Effector memory CD4-positive, alpha-beta T cell (primary cell): Measurements from ENCODE around the gene RET.

Experiments used
- DNase-seq, 3 donors: peaks; one replicate each; pipeline ENCODE4 v3.0.0-alpha.2; 2020
- H3K27ac ChIP-seq: 2 replicates; pipeline ENCODE4 v1.7.0; 2013; ENCODE audit warnings: mild to moderate bottlenecking, low read length, moderate library complexity; ENCODE audit not compliant: insufficient read depth, poor library complexity, severe bottlenecking
- H3K27me3 ChIP-seq: replicated peaks from 2 replicates; pipeline ENCODE4 v1.7.0; 2013; ENCODE audit warnings: mild to moderate bottlenecking, low read length; ENCODE audit not compliant: insufficient read depth, control insufficient read depth, poor library complexity, severe bottlenecking
- H3K36me3 ChIP-seq: 2 replicates; pipeline ENCODE4 v1.7.0; 2013; ENCODE audit warnings: mild to moderate bottlenecking, low read length, moderate library complexity; ENCODE audit not compliant: control insufficient read depth, insufficient read depth
- H3K4me1 ChIP-seq: 2 replicates; pipeline ENCODE4 v1.7.0; 2013; ENCODE audit warnings: low read length, mild to moderate bottlenecking; ENCODE audit not compliant: control insufficient read depth, insufficient read depth, poor library complexity, severe bottlenecking
- H3K4me3 ChIP-seq: 2 replicates; pipeline ENCODE4 v1.7.0; 2013; ENCODE audit warnings: low read length, low read depth, mild to moderate bottlenecking; ENCODE audit not compliant: insufficient read depth, poor library complexity, severe bottlenecking
- H3K9me3 ChIP-seq: 2 replicates; pipeline ENCODE4 v1.7.0; 2013; ENCODE audit warnings: mild to moderate bottlenecking, low read length, moderate library complexity; ENCODE audit not compliant: control insufficient read depth

The RET gene

GRCh38 chr10:43055217-43055616, 21.7 kb upstream of the RET start:
- Histone ChIP-seq H3K9me3 (no peaks in the 10 kb centered on the region), H3K36me3 (no peaks in the 10 kb centered on the region), H3K27ac (no peak overlapping the region), H3K4me3 (no peak overlapping the region), H3K27me3 (no peaks in the 10 kb centered on the region), H3K4me1 (no peaks in the 10 kb centered on the region)
- no peak for DNase-seq

DNA sequence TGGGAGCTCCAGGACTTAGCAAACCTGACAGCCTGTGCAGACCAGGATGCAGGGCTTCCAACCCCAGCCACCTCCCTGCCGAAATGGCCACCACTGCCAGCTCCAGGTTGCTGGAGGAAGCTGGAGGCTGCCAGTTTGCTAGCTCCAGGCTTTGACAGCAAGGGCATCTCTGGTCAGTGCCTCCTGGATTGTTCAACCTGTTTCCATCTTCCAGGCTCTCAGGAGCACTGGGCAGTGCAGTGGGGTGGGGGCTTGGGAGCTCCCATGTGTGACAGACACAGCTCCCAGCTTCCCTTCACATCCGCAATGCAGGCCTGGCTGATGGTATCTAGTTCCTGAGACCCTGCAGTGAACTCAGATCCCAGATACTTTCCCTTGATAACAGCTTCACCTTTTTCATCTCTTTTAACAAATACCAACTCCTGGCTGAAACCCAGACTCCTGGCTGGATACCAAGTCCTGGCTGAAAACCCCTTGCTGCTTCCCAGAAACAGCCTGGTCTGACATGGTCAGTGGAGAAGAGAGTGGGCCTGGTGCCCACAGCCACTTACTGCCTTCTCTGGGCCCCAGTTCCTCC, 20.8 kb upstream of the RET start:
- H3K27ac ChIP-seq = no peak overlapping the region
- no peaks in the 10 kb centered on the region for H3K4me1 ChIP-seq
- no peaks in the 10 kb centered on the region for H3K27me3 ChIP-seq
- H3K9me3 ChIP-seq = no peaks in the 10 kb centered on the region
- H3K4me3 ChIP-seq = no peak overlapping the region
- H3K36me3 ChIP-seq = no peaks in the 10 kb centered on the region
- no peak for DNase-seq

- H3K9me3 ChIP-seq = no peaks in the 10 kb centered on the region
- no peak overlapping the region for H3K27ac ChIP-seq
- no peaks in the 10 kb centered on the region for H3K27me3 ChIP-seq
- H3K36me3 ChIP-seq = no peaks in the 10 kb centered on the region
- DNase-seq = no peak
- no peak overlapping the region for H3K4me3 ChIP-seq
- no peaks in the 10 kb centered on the region for H3K4me1 ChIP-seq
These were observed 20.3 kb upstream of the RET start for GRCh38 chr10:43056568-43057011.

- Histone ChIP-seq H3K27me3 (no peaks in the 10 kb centered on the region), H3K9me3 (no peaks in the 10 kb centered on the region), H3K27ac (no peak overlapping the region), H3K4me1 (no peaks in the 10 kb centered on the region), H3K4me3 (no peak overlapping the region), H3K36me3 (no peaks in the 10 kb centered on the region)
- DNase-seq = no peak
These were observed 19.6 kb upstream of the RET start for GRCh38 chr10:43057231-43057711.

- no peaks in the 10 kb centered on the region for H3K9me3 ChIP-seq
- H3K27ac ChIP-seq = no peak overlapping the region
- no peak overlapping the region for H3K4me3 ChIP-seq
- no peak for DNase-seq
- H3K27me3 ChIP-seq = no peaks in the 10 kb centered on the region
- H3K36me3 ChIP-seq = no peaks in the 10 kb centered on the region
- no peaks in the 10 kb centered on the region for H3K4me1 ChIP-seq
These were observed 19.0 kb upstream of the RET start for GRCh38 chr10:43057831-43058340.

- no peak for DNase-seq
- H3K36me3 ChIP-seq = no peaks in the 10 kb centered on the region
- no peaks in the 10 kb centered on the region for H3K4me1 ChIP-seq
- H3K4me3 ChIP-seq = no peak overlapping the region
- no peaks in the 10 kb centered on the region for H3K27me3 ChIP-seq
- no peaks in the 10 kb centered on the region for H3K9me3 ChIP-seq
- H3K27ac ChIP-seq = no peak overlapping the region
These were observed 18.0 kb upstream of the RET start for GRCh38 chr10:43058716-43059335.

DNA sequence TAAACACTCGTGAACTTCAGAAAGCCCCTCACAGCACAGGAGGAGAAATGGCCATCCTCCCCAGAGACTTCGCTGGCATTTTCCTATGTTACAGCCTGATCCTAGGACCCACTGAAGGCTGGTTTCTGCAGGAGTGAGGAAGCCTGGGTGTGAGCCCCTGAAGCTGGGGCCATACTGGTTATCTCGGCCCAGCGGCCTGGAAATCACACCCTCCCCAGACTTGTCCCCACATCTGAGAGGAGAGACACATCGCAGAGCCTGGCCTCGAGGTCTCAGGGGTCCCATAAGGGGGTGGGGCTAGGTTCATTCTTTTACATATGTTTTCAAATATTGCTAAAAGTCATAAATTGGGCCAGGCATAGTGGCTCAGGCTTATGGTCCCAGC, 17.5 kb upstream of the RET start:
- Histone ChIP-seq H3K9me3 (no peaks in the 10 kb centered on the region), H3K4me1 (no peaks in the 10 kb centered on the region), H3K4me3 (no peak overlapping the region), H3K27ac (no peak overlapping the region), H3K36me3 (no peaks in the 10 kb centered on the region), H3K27me3 (no peaks in the 10 kb centered on the region)
- no peak for DNase-seq

- Histone ChIP-seq H3K36me3 (no peaks in the 10 kb centered on the region), H3K27me3 (no peaks in the 10 kb centered on the region), H3K4me3 (no peak overlapping the region), H3K27ac (no peak overlapping the region), H3K9me3 (no peaks in the 10 kb centered on the region), H3K4me1 (no peaks in the 10 kb centered on the region)
- no peak for DNase-seq
These were observed 17.0 kb upstream of the RET start for GRCh38 chr10:43059828-43060227.

DNA sequence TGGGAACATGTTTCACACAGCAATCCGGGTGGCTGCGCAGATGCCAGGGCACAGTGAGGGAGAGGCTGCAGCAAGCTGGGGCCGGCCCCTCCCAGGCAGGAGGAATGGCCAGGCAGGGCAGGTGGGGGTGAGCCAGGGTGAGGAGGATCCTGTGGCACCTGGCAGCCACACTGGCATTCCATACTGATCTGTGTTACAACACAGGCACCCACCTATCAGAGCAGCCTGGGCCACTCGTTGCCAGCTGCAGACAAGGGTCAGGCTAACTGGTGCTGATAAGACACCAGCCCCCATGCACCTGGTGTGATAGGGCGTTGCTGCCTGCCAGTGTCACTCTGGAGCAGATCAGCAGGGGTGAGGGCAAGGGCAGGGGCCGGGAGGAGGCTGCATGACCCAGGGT, 16.6 kb upstream of the RET start:
- no peak overlapping the region for H3K27ac ChIP-seq
- no peaks in the 10 kb centered on the region for H3K4me1 ChIP-seq
- H3K27me3 ChIP-seq = no peaks in the 10 kb centered on the region
- no peaks in the 10 kb centered on the region for H3K9me3 ChIP-seq
- no peaks in the 10 kb centered on the region for H3K36me3 ChIP-seq
- H3K4me3 ChIP-seq = no peak overlapping the region
- no peak for DNase-seq

GRCh38 chr10:43061331-43061730, 15.5 kb upstream of the RET start:
- H3K4me1 ChIP-seq = no peaks in the 10 kb centered on the region
- H3K9me3 ChIP-seq = no peaks in the 10 kb centered on the region
- no peaks in the 10 kb centered on the region for H3K27me3 ChIP-seq
- no peak overlapping the region for H3K27ac ChIP-seq
- no peak overlapping the region for H3K4me3 ChIP-seq
- no peak for DNase-seq
- no peaks in the 10 kb centered on the region for H3K36me3 ChIP-seq
